ENCODE measurements around the gene CYP1B1.

The CYP1B1 gene

DNA sequence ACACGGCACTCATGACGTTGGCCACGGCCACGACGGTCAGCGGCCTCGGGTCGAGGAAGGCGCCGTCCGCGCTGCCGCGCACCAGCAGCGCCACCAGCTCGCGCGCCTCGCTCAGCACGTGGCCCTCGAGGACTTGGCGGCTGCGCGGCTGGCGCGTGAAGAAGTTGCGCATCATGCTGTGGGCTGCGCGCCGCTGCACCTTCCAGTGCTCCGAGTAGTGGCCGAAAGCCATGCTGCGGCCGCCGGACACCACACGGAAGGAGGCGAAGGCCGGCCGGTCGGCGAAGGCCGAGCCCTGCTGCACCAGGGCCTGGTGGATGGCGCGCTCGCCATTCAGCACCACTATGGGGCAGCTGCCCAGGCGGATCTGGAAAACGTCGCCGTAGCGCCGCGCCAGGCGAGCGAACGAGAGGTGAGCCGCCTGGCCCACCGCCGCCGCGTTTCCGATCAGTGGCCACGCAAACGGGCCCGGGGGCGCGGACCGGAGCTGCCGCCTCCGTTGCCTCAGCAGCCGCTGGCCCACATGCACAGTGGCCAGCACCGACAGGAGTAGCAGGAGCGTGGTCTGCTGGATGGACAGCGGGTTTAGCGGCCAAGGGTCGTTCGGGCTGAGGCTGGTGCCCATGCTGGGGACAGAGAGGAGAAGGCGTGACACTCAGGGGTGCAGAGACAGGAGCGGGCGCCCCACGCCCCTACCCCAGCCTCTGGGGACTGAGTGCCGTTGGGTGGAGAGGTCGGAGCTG lies 1.0 kb downstream of the CYP1B1 start:
- no peak for DNase-seq (ENCODE audit: low read depth)

DNA sequence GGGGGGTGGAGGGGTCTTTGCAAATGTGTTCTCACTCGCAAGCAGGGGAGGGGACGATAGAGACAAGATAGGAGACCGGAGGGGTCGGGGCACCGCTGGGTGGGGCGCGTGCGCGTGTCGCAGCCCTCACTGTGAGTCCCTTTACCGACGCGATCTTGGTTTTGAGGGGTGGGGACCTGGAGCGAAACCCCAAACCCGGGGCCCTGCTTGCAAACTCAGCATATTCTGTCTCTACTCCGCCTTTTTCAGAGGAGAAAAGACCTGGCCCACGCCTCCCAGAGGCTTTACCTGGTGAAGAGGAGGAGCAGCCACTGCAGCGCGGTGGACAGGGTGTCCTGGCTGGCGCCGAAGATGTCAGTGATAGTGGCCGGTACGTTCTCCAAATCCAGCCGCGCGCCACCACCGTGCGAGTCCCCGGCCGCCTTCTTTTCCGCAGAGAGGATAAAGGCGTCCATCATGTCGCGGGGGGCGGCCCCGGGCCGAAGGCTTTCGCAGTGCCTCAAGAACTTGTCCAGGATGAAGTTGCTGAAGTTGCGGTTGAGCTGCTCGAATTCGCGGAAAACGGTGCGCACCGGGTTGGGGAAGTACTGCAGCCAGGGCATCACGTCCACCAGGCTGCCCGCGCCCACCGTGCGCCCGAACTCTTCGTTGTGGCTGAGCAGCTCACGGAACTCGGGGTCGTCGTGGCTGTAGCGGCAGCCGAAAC lies 1.7 kb downstream of the CYP1B1 start:
- no peak for DNase-seq (ENCODE audit: low read depth)

DNA sequence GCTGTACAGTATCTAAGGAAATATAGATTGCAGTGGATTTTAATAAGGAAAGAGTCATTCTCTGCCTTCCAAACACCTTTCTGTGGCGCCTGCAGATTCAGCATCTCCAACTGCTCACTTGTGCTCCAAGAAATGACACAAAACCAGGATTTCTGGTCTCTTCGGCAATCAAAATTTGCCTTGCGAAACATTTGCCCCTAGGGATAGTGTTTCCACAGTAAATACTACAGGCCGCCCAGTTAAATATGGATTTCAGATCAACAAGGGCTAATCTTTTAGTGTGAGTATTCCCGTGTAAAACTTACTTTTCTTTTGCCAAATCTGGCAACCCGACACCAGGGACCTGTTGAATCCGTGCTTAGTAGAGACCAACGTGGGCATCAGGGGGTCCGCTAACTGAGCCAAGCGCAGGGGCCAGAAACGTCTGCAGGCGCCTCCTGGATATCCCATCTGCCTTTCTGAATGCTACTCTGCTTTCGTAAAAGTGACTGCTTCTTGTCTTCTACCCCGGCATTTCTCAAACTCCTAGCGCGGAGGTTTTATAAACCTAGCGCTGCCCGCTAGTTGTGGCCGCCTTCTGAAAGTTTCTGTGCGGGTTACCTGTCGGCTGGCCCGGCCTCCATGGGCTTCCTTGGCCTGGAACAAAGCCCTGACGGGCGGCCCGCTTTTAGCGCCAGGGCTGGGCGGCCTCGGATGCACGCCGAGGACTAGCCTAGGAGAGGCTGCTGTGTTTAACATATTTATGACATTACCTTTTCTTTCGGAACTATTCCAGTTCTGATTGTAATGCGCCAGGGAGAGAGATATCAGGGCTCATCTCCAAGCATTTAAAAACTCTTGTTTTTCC lies 2.5 kb downstream of the CYP1B1 start:
- DNase-seq (ENCODE audit: low read depth): no peak

DNA sequence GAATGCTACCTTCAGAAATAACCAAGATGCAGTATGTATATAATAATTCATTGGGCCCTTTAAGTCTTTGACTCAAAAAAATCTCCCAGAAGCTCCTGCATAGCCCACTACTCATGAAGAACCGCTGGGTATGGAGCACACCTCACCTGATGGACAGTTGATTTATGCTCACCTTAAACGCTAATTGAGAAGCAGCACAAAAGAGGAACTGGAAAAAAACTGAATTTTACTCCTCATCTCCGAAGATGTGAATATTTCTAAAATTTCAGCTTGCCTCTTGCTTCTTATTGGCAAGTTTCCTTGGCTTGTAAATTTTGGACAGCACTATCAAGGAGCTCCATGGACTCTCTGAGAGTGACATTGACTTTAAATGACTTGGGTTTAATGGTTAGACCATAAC lies 5.5 kb downstream of the CYP1B1 start:
- DNase-seq (ENCODE audit: low read depth): no peak

GRCh38 chr2:38068234-38068633 lies 7.7 kb downstream of the CYP1B1 start:
- DNase-seq (ENCODE audit: low read depth): no peak

GRCh38 chr2:38066421-38067115 lies 9.4 kb downstream of the CYP1B1 start:
- no peak for DNase-seq (ENCODE audit: low read depth)

- peak; percentile 7 for DNase-seq (ENCODE audit: low read depth)
Measured at GRCh38 chr2:38065502-38066135, 10.3 kb downstream of the CYP1B1 start.

- peak; percentile 10 for DNase-seq (ENCODE audit: low read depth)
Measured at GRCh38 chr2:38064801-38065501, 11.0 kb downstream of the CYP1B1 start.

DNA sequence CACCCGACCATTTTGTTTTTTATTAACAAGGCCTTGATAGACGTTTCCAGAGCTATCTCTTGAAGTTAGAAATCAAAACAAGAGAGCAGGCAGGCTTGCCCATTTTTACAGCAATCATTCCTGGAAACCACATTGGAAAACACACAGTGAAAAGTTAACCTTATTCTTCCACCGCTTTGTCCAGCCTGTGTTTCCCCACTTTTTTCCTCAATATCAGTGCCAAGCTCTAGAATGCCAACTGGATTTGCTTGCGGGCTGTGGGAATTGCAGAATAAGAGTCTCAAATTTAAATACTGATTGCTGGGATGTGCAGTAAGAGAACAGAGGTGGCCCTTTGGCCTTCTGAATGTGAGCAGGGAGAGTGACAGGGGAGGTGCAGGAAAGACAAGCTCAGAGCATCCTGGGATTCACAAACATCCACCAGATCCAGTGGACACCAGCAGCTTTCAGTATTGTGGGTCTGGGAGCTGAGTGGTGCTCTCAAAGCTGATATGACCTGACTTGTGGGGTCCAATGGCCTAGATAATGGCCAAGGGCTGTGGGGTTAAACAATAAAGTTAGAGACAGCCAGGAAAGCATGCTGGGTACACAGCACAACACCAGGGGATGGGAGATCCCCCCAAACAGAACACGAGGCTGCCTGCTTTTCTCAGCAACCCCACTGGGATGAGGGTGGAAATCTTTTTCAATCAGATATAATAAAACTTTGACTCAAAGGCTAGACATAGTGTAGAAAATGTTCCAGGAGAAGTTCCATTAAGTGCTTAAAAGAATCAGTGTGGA lies 15.5 kb downstream of the CYP1B1 start:
- DNase-seq (ENCODE audit: low read depth): no peak

DNA sequence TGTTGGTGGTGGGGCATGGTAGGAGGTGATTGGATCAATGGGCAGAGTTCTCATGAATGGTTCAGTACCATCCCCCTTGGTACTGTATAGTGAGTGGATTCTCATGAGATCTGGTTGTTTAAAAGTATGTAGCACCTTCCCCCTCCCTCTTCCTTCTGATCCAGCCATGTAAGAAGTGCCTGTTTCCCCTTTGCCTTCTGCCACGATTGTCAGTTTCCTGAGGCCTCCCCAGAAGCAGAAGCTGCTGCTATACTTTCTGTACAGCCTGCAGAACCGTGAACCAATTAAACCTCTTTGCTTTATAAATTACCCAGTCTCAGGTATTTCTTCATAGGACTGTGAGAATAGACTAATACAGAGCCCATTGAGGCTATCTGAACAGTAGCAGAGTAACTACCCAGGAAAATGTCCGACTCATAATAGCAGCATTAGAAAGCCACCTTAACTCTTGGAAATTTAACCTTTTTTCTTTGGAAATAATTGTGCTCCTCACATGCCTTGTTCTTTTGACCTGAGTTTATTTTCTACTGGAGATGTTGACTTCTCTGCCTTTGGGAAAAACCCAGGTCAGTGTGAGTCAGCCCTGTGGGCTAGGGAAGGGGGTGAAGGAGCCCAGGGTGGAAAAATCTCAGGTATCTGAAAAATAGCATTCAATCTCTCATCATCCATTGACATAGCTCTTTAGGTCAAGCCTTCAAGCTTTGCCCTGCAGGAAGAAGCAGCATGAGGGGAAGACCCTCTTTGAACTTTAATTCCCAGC lies 18.1 kb downstream of the CYP1B1 start:
- no peak for DNase-seq (ENCODE audit: low read depth)

DNA sequence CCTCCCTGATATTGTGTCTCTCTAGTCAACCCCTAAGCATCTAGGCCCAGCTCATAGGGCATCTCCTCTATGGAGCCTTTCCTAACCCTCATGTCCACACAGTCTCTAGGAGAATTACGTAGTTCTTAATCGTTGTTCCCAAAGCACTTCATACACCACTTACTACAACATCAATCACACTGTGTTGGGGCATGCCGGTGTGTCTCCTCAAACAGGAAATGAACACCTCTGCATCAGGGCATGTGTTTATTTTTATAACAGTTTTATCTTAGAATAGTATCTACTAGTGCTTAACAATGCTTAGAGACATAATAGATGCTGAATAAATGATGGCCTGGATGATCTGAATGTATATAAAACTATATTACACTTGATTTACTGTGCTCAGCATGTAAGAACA lies 19.7 kb downstream of the CYP1B1 start:
- DNase-seq (ENCODE audit: low read depth): no peak

- no peak for DNase-seq (ENCODE audit: low read depth)
Measured at GRCh38 chr2:38045811-38046210, 30.1 kb downstream of the CYP1B1 start.

- peak; percentile 23 for DNase-seq (ENCODE audit: low read depth)
Measured at GRCh38 chr2:38039121-38039910, 36.6 kb downstream of the CYP1B1 start.

GRCh38 chr2:38038682-38039081 lies 37.3 kb downstream of the CYP1B1 start:
- DNase-seq (ENCODE audit: low read depth): no peak

GRCh38 chr2:38037757-38038621 lies 38.0 kb downstream of the CYP1B1 start:
- DNase-seq (ENCODE audit: low read depth): peak; percentile 37

GRCh38 chr2:38037325-38037724 lies 38.6 kb downstream of the CYP1B1 start:
- DNase-seq (ENCODE audit: low read depth): peak; percentile 16

DNA sequence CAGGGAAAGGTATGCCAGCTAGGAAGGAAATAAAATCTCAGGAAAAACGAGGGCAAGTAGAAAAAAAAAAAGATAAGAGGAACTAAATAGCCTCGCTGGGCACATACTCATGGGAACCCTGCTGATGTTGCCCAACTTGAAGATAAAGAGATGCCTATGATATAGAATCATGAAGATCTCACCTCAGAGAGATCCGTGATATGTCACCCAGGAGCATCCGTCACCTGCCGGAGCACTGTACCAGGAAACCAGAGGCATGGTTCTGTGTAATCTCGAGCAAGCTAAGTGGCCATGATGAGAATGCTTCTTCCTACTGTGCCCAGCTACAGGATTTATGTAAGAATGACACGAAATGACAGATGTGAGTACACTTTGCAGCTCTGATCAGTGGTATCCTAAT lies 40.0 kb downstream of the CYP1B1 start:
- no peak for DNase-seq (ENCODE audit: low read depth)

DNA sequence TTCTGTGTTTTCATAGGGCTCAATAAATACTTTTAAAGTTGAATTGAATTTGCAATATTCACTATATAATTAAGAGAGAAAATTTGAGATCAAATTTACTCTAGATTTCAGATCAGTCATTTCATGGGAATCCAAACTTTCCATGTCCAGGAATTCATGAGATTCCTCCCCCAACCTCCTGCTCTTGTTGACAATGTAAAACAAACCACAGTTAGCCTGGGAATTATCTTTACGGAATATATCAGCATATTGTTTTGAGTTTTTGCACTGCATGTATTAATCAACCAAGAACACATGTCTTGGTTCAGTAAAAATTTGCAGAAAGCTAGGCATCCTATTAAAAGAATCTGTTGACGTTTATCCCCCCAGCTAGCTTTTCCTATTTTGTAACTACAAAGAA lies 42.3 kb downstream of the CYP1B1 start:
- DNase-seq (ENCODE audit: low read depth): no peak

All from EH (cell line).